ENCODE measurements around the gene UCK2.

GRCh38 chr1:165933446-165934170 lies 106.2 kb downstream of the UCK2 start:
- TF ChIP-seq, protein P1, sequence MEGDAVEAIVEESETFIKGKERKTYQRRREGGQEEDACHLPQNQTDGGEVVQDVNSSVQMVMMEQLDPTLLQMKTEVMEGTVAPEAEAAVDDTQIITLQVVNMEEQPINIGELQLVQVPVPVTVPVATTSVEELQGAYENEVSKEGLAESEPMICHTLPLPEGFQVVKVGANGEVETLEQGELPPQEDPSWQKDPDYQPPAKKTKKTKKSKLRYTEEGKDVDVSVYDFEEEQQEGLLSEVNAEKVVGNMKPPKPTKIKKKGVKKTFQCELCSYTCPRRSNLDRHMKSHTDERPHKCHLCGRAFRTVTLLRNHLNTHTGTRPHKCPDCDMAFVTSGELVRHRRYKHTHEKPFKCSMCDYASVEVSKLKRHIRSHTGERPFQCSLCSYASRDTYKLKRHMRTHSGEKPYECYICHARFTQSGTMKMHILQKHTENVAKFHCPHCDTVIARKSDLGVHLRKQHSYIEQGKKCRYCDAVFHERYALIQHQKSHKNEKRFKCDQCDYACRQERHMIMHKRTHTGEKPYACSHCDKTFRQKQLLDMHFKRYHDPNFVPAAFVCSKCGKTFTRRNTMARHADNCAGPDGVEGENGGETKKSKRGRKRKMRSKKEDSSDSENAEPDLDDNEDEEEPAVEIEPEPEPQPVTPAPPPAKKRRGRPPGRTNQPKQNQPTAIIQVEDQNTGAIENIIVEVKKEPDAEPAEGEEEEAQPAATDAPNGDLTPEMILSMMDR (IDR thresholded peaks at IDR 0.05 in 2 of 3, conservative IDR thresholded peaks at IDR 0.05 in 1 of 3; ENCODE audit: insufficient read depth in 2 of 3, low read depth in 1 of 3, low read length in 3 of 3) = no peak
- TF ChIP-seq, protein P2, sequence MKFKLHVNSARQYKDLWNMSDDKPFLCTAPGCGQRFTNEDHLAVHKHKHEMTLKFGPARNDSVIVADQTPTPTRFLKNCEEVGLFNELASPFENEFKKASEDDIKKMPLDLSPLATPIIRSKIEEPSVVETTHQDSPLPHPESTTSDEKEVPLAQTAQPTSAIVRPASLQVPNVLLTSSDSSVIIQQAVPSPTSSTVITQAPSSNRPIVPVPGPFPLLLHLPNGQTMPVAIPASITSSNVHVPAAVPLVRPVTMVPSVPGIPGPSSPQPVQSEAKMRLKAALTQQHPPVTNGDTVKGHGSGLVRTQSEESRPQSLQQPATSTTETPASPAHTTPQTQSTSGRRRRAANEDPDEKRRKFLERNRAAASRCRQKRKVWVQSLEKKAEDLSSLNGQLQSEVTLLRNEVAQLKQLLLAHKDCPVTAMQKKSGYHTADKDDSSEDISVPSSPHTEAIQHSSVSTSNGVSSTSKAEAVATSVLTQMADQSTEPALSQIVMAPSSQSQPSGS (CRISPR knock-in tag; IDR thresholded peaks at IDR 0.05) = no peak
- TF ChIP-seq EZH2 (IDR thresholded peaks at IDR 0.05; ENCODE audit: borderline replicate concordance, low read depth, low read length) = no peak
- no peak for TF ChIP-seq ZBTB1 (CRISPR knock-in tag; IDR thresholded peaks at IDR 0.05; ENCODE audit: borderline replicate concordance, low read depth)
- no peak for TF ChIP-seq STAG1 (CRISPR knock-in tag; IDR thresholded peaks at IDR 0.05; ENCODE audit: borderline replicate concordance)
- no peak for TF ChIP-seq GTF2A2 (tag; IDR thresholded peaks at IDR 0.05)
- TF ChIP-seq SNRNP70 (optimal IDR thresholded peaks at IDR 0.05; ENCODE audit: low read depth, low read length) = no peak
- TF ChIP-seq TCF7L2 (IDR thresholded peaks at IDR 0.05; ENCODE audit: low read depth, low read length) = no peak
- TF ChIP-seq, protein P3, sequence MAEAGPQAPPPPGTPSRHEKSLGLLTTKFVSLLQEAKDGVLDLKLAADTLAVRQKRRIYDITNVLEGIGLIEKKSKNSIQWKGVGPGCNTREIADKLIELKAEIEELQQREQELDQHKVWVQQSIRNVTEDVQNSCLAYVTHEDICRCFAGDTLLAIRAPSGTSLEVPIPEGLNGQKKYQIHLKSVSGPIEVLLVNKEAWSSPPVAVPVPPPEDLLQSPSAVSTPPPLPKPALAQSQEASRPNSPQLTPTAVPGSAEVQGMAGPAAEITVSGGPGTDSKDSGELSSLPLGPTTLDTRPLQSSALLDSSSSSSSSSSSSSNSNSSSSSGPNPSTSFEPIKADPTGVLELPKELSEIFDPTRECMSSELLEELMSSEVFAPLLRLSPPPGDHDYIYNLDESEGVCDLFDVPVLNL (CRISPR knock-in tag; IDR thresholded peaks at IDR 0.05; ENCODE audit: low read depth) = no peak
- TF ChIP-seq GTF2F1 (IDR thresholded peaks at IDR 0.05; ENCODE audit: low read depth, low read length) = no peak
- TF ChIP-seq SPI1 (IDR thresholded peaks at IDR 0.05; ENCODE audit: borderline replicate concordance, low read depth, low read length) = no peak

Measured in K562 (cell line).